K562 (cell line): Measurements from ENCODE around the gene ELF2. TPM values are rescaled to one million over a fixed set of nuclear protein-coding genes. Genes with fewer than 3 reads are reported as not detected.
A peak's percentile ranks its signal among the peaks of the same experiment; 100 is the strongest.

Experiments used
- CBX5 ChIP-seq: IDR thresholded peaks from 2 replicates; pipeline ENCODE4 v1.6.1; 2014; ENCODE audit warnings: low read depth, borderline replicate concordance
- CEBPB ChIP-seq: fragments of 450-650 bp; IDR thresholded peaks from 2 replicates; pipeline ENCODE4 v1.6.1; 2016; ENCODE audit warnings: missing genetic modification characterization, missing compliant biosample characterization
- CREBBP ChIP-seq: IDR thresholded peaks from one replicate; pipeline ENCODE4 v1.6.1; 2012; ENCODE audit warnings: low read depth, mild to moderate bottlenecking, control low read depth, inconsistent platforms, low read length
- HNRNPLL ChIP-seq: fragments of 200-400 bp; formaldehyde crosslinking; IDR thresholded peaks from 2 replicates; pipeline ENCODE4 v1.6.1; 2017; ENCODE audit warnings: low read length, low read depth, mild to moderate bottlenecking; ENCODE audit not compliant: poor library complexity, severe bottlenecking
- NFRKB ChIP-seq: fragments of 450-650 bp; IDR thresholded peaks from 2 replicates; pipeline ENCODE4 v1.6.1; 2016; ENCODE audit warnings: low read depth
- NFYB ChIP-seq: IDR thresholded peaks from 2 replicates; pipeline ENCODE4 v1.6.1; 2011; ENCODE audit warnings: mild to moderate bottlenecking, moderate library complexity; ENCODE audit not compliant: insufficient read length; ENCODE audit errors: extremely low read depth
- POLR2A ChIP-seq: fragments of 450-650 bp; conservative IDR thresholded peaks from 2 replicates; pipeline ENCODE4 v1.6.1; 2016
- PTBP1 ChIP-seq: fragments of 200-400 bp; formaldehyde crosslinking; IDR thresholded peaks from 2 replicates; pipeline ENCODE4 v1.6.1; 2017; ENCODE audit warnings: low read depth, low read length
- RBM14 ChIP-seq: fragments of 200-400 bp; formaldehyde crosslinking; IDR thresholded peaks from 2 replicates; pipeline ENCODE4 v1.6.1; 2018; ENCODE audit warnings: low read depth, mild to moderate bottlenecking, low read length, moderate library complexity, borderline replicate concordance; ENCODE audit not compliant: insufficient read depth
- RNF2 ChIP-seq: sonication (generic); IDR thresholded peaks from 2 replicates; pipeline ENCODE4 v1.6.1; 2016
- SPI1 ChIP-seq: IDR thresholded peaks from 2 replicates; pipeline ENCODE4 v1.6.1; 2011; ENCODE audit warnings: low read depth, low read length, control low read depth, borderline replicate concordance
- SRSF7 ChIP-seq: fragments of 200-400 bp; formaldehyde crosslinking; optimal IDR thresholded peaks from 2 replicates; pipeline ENCODE3; 2017; ENCODE audit warnings: mild to moderate bottlenecking, low read depth, low read length
- TSC22D4 ChIP-seq: fragments of 450-650 bp; IDR thresholded peaks from 2 replicates; pipeline ENCODE4 v1.6.1; 2016; ENCODE audit warnings: missing genetic modification characterization, missing biosample characterization, control low read depth
- ZNF57 ChIP-seq: fragments of 450-650 bp; formaldehyde crosslinking; IDR thresholded peaks from 2 replicates; pipeline ENCODE4 v1.4.0; 2020; ENCODE audit warnings: mild to moderate bottlenecking, moderate library complexity
- ZNF695 ChIP-seq: fragments of 450-650 bp; formaldehyde crosslinking; IDR thresholded peaks from 2 replicates; pipeline ENCODE4 v1.4.0; 2020; ENCODE audit warnings: mild to moderate bottlenecking, moderate library complexity
- polyA plus RNA-seq, 8 experiments: library from polyadenylated mRNA; depleted of rRNA in 4 of 8; stranded (reverse) in 5 of 8; unstranded in 3 of 8; fragments of >200 nt; fragmentation: Nextera tagmentation in 2 of 8; fragmentation: Illumina TruSeq in 1 of 8; extraction: Ambion mirVana in 2 of 8; extraction: Trizol in 1 of 8; gene quantifications; 2 replicates each; pipeline versions ENCODE4 v1.2.1 to v1.2.3, GENCODE V29; 2011 to 2014; ENCODE audit warnings: inconsistent platforms in 1 of 8, missing spikeins in 1 of 8
- total RNA-seq, 7 experiments: library from RNA; depleted of rRNA in 6 of 7; stranded (reverse); fragments of >200 nt in 6 of 7; fragmentation: Illumina TruSeq in 2 of 7; extraction: Trizol in 2 of 7; gene quantifications; 2 replicates each; pipeline versions ENCODE4 v1.2.1 to v1.2.3, GENCODE V29; 2011 to 2021; ENCODE audit warnings: low replicate concordance in 1 of 7
- TF ChIP-seq, protein P1 (sequence below), 2 experiments: IDR thresholded peaks; 2 replicates each; pipeline ENCODE4 v1.6.1; 2012; ENCODE audit warnings: improper control_type of control experiment in 2 of 2, low read depth in 2 of 2, low read length in 2 of 2, borderline replicate concordance in 1 of 2
- TF ChIP-seq, protein P2 (sequence below): fragments of 450-650 bp; IDR thresholded peaks from 2 replicates; pipeline ENCODE4 v1.6.1; 2016; ENCODE audit warnings: low read depth
- TF ChIP-seq, protein P3 (sequence below), 2 experiments: fragments of 200-800 bp in 1 of 2; sonication (Bioruptor generic) in 1 of 2; sonication (generic) in 1 of 2; formaldehyde crosslinking in 1 of 2; IDR thresholded peaks in 1 of 2; conservative IDR thresholded peaks in 1 of 2; 2 replicates each; pipeline versions ENCODE4 v1.5.0 to v1.6.1; 2016 to 2020; ENCODE audit warnings: missing compliant biosample characterization in 1 of 2, missing genetic modification characterization in 1 of 2, missing genetic modification reagents in 1 of 2

Gene ELF2
- total and polyA plus RNA-seq, 9 of the 15 experiments (the other 6 are each of a cell fraction or from before 2014, with no cell fraction given) = 9.4 to 58.7 (median 41.6) TPM

DNA sequence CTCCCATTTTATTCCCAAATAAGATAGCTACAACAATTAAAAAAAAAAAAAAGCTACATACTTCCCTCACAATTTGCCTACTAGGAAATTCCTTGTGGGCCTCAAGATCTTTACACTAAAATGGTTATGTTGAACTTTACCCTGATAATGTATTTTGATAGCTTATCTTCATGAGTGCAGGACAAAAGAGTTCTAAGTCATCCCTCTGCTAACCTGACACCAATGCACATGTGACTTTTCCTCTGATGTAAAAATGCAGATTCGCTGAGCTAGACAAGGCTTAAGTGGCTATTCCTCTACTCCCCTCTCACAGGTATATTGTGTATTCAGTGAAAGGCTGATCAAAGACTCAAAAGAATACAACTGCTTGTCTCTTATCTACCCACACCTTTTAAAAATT, 22.5 kb downstream of the ELF2 start (continued):
- TF ChIP-seq, protein P1, sequence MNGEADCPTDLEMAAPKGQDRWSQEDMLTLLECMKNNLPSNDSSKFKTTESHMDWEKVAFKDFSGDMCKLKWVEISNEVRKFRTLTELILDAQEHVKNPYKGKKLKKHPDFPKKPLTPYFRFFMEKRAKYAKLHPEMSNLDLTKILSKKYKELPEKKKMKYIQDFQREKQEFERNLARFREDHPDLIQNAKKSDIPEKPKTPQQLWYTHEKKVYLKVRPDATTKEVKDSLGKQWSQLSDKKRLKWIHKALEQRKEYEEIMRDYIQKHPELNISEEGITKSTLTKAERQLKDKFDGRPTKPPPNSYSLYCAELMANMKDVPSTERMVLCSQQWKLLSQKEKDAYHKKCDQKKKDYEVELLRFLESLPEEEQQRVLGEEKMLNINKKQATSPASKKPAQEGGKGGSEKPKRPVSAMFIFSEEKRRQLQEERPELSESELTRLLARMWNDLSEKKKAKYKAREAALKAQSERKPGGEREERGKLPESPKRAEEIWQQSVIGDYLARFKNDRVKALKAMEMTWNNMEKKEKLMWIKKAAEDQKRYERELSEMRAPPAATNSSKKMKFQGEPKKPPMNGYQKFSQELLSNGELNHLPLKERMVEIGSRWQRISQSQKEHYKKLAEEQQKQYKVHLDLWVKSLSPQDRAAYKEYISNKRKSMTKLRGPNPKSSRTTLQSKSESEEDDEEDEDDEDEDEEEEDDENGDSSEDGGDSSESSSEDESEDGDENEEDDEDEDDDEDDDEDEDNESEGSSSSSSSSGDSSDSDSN (IDR thresholded peaks at IDR 0.05; ENCODE audit: borderline replicate concordance in 1 of 2, low read depth in 2 of 2, low read length in 2 of 2) = no peak
- TF ChIP-seq, protein P2, sequence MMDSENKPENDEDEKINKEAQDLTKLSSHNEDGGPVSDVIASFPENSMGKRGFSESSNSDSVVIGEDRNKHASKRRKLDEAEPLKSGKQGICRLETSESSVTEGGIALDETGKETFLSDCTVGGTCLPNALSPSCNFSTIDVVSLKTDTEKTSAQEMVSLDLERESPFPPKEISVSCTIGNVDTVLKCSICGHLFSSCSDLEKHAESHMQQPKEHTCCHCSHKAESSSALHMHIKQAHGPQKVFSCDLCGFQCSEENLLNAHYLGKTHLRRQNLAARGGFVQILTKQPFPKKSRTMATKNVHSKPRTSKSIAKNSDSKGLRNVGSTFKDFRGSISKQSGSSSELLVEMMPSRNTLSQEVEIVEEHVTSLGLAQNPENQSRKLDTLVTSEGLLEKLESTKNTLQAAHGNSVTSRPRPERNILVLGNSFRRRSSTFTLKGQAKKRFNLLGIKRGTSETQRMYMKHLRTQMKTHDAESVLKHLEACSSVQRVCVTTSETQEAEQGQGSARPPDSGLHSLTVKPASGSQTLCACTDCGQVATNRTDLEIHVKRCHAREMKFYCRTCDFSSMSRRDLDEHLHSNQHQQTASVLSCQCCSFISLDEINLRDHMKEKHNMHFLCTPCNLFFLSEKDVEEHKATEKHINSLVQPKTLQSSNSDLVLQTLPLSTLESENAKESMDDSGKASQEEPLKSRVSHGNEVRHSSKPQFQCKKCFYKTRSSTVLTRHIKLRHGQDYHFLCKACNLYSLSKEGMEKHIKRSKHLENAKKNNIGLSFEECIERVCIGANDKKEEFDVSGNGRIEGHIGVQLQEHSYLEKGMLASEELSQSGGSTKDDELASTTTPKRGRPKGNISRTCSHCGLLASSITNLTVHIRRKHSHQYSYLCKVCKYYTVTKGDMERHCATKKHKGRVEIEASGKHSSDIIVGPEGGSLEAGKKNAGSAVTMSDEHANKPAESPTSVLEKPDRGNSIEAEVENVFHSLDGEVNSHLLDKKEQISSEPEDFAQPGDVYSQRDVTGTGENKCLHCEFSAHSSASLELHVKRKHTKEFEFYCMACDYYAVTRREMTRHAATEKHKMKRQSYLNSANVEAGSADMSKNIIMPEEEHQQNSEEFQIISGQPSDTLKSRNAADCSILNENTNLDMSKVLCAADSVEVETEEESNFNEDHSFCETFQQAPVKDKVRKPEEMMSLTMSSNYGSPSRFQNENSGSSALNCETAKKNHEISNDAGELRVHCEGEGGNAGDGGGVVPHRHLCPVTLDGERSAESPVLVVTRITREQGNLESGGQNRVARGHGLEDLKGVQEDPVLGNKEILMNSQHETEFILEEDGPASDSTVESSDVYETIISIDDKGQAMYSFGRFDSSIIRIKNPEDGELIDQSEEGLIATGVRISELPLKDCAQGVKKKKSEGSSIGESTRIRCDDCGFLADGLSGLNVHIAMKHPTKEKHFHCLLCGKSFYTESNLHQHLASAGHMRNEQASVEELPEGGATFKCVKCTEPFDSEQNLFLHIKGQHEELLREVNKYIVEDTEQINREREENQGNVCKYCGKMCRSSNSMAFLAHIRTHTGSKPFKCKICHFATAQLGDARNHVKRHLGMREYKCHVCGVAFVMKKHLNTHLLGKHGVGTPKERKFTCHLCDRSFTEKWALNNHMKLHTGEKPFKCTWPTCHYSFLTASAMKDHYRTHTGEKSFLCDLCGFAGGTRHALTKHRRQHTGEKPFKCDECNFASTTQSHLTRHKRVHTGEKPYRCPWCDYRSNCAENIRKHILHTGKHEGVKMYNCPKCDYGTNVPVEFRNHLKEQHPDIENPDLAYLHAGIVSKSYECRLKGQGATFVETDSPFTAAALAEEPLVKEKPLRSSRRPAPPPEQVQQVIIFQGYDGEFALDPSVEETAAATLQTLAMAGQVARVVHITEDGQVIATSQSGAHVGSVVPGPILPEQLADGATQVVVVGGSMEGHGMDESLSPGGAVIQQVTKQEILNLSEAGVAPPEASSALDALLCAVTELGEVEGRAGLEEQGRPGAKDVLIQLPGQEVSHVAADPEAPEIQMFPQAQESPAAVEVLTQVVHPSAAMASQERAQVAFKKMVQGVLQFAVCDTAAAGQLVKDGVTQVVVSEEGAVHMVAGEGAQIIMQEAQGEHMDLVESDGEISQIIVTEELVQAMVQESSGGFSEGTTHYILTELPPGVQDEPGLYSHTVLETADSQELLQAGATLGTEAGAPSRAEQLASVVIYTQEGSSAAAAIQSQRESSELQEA = no peak
- no peak for TF ChIP-seq TSC22D4
- no peak for TF ChIP-seq CEBPB (tag)
- TF ChIP-seq NFRKB = no peak
- TF ChIP-seq PTBP1 = no peak
- peak; percentile 52; the same call in 1 of the 2 replicates for TF ChIP-seq RNF2
- no peak for TF ChIP-seq ZNF695 (CRISPR knock-in tag)
- TF ChIP-seq RBM14 = no peak
- TF ChIP-seq SPI1 = no peak
- TF ChIP-seq HNRNPLL = no peak
- no peak for TF ChIP-seq NFYB
- no peak for TF ChIP-seq CBX5
- TF ChIP-seq, protein P3, sequence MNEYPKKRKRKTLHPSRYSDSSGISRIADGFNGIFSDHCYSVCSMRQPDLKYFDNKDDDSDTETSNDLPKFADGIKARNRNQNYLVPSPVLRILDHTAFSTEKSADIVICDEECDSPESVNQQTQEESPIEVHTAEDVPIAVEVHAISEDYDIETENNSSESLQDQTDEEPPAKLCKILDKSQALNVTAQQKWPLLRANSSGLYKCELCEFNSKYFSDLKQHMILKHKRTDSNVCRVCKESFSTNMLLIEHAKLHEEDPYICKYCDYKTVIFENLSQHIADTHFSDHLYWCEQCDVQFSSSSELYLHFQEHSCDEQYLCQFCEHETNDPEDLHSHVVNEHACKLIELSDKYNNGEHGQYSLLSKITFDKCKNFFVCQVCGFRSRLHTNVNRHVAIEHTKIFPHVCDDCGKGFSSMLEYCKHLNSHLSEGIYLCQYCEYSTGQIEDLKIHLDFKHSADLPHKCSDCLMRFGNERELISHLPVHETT (CRISPR knock-in tag; conservative IDR thresholded peaks at IDR 0.05 in 1 of 2, IDR thresholded peaks at IDR 0.05 in 1 of 2) = no peak
- no peak for TF ChIP-seq SRSF7
- no peak for TF ChIP-seq CREBBP
- no peak for TF ChIP-seq POLR2A
- TF ChIP-seq ZNF57 = no peak
